ENCODE data around the gene RWDD2A.
"Not testable (repeated sequence)": the region's sequence is repeated elsewhere in the genome, so short reads cannot be mapped to it uniquely, and the experiment has no call there.

Gene RWDD2A

DNA sequence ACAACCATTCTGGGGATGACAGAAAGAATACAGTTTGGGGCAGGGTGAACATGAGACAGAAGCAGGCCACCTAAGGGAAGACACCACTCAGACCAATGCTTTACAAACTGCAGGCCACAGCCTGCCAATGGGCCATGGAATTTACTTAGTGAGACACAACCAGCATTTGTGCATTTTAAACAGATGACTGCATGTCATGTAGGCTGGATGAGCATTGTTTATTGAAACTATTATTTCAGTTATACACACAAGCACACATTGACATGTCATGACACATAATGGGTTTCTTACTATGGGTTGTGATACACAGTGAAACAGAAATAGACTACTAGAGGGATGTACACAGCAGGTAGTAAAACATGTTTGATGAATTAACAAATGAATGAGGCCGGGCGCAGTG lies 8.1 kb upstream of the RWDD2A start:
- no peaks in the 10 kb centered on the region for H4K20me1 ChIP-seq (ENCODE audit: insufficient read depth, low read length)
- TF ChIP-seq, protein P1, sequence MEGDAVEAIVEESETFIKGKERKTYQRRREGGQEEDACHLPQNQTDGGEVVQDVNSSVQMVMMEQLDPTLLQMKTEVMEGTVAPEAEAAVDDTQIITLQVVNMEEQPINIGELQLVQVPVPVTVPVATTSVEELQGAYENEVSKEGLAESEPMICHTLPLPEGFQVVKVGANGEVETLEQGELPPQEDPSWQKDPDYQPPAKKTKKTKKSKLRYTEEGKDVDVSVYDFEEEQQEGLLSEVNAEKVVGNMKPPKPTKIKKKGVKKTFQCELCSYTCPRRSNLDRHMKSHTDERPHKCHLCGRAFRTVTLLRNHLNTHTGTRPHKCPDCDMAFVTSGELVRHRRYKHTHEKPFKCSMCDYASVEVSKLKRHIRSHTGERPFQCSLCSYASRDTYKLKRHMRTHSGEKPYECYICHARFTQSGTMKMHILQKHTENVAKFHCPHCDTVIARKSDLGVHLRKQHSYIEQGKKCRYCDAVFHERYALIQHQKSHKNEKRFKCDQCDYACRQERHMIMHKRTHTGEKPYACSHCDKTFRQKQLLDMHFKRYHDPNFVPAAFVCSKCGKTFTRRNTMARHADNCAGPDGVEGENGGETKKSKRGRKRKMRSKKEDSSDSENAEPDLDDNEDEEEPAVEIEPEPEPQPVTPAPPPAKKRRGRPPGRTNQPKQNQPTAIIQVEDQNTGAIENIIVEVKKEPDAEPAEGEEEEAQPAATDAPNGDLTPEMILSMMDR (IDR thresholded peaks at IDR 0.05; ENCODE audit: borderline replicate concordance, extremely low read depth, low read length, poor library complexity, severe bottlenecking): no peak
- TF ChIP-seq EZH2 (IDR thresholded peaks at IDR 0.05; ENCODE audit: borderline replicate concordance, low read depth, low read length, severe bottlenecking): no peak
- H2AFZ ChIP-seq (ENCODE audit: low read depth, low read length): no peak overlapping the region
- H3K27ac ChIP-seq (ENCODE audit: low read length): no peak overlapping the region
- H3K4me3 ChIP-seq (ENCODE audit: low read depth in 1 of 2, low read length in 2 of 2): no peak overlapping the region
- H3K27me3 ChIP-seq (ENCODE audit: insufficient read depth, low read length, poor library complexity): no peaks in the 10 kb centered on the region
- H3K9ac ChIP-seq (ENCODE audit: low read depth, low read length): no peak overlapping the region
- no peaks in the 10 kb centered on the region; the same call in 1 of the 2 replicates for H3K4me1 ChIP-seq (ENCODE audit: insufficient read depth, low read length)
- H3K9me3 ChIP-seq (ENCODE audit: insufficient read depth, low read length, severe bottlenecking): no peaks in the 10 kb centered on the region
- H3K79me2 ChIP-seq (ENCODE audit: insufficient read depth, low read length): no peaks in the 10 kb centered on the region; the same call in 1 of the 2 replicates
- DNase-seq (no peak), ATAC-seq (ENCODE audit: insufficient read depth, low read depth) (no peak)
- H3K36me3 ChIP-seq (ENCODE audit: insufficient read depth, low read length): peaks cover 74% of the 10 kb centered on the region
- no peak overlapping the region for H3K4me2 ChIP-seq (ENCODE audit: insufficient read depth, low read length)

- no peaks in the 10 kb centered on the region for H3K9me3 ChIP-seq (ENCODE audit: insufficient read depth, low read length, severe bottlenecking)
- H3K79me2 ChIP-seq (ENCODE audit: insufficient read depth, low read length): peaks cover 19% of the 10 kb centered on the region
- peaks cover 20% of the 10 kb centered on the region for H3K4me1 ChIP-seq (ENCODE audit: insufficient read depth, low read length)
- TF ChIP-seq, protein P1 (IDR thresholded peaks at IDR 0.05; ENCODE audit: borderline replicate concordance, extremely low read depth, low read length, poor library complexity, severe bottlenecking): no peak
- no peak for TF ChIP-seq EZH2 (IDR thresholded peaks at IDR 0.05; ENCODE audit: borderline replicate concordance, low read depth, low read length, severe bottlenecking)
- H3K27me3 ChIP-seq (ENCODE audit: insufficient read depth, low read length, poor library complexity): no peaks in the 10 kb centered on the region
- no peak overlapping the region for H3K27ac ChIP-seq (ENCODE audit: low read length)
- no peak overlapping the region for H3K4me2 ChIP-seq (ENCODE audit: insufficient read depth, low read length)
- no peaks in the 10 kb centered on the region for H4K20me1 ChIP-seq (ENCODE audit: insufficient read depth, low read length)
- no peak overlapping the region for H3K9ac ChIP-seq (ENCODE audit: low read depth, low read length)
- no peak overlapping the region for H2AFZ ChIP-seq (ENCODE audit: low read depth, low read length)
- peaks cover 44% of the 10 kb centered on the region for H3K36me3 ChIP-seq (ENCODE audit: insufficient read depth, low read length)
- ATAC-seq (ENCODE audit: insufficient read depth, low read depth): no peak
- DNase-seq: no peak
- H3K4me3 ChIP-seq (ENCODE audit: low read depth in 1 of 2, low read length in 2 of 2): no peak overlapping the region
Observed at GRCh38 chr6:83188501-83188900, 4.7 kb upstream of the RWDD2A start.

GRCh38 chr6:83190626-83191025 lies 2.5 kb upstream of the RWDD2A start:
- H3K27ac ChIP-seq (ENCODE audit: low read length): no peak overlapping the region
- no peak overlapping the region for H3K9ac ChIP-seq (ENCODE audit: low read depth, low read length)
- ATAC-seq (ENCODE audit: insufficient read depth, low read depth): no peak
- TF ChIP-seq, protein P1 (IDR thresholded peaks at IDR 0.05; ENCODE audit: borderline replicate concordance, extremely low read depth, low read length, poor library complexity, severe bottlenecking): no peak
- TF ChIP-seq EZH2 (IDR thresholded peaks at IDR 0.05; ENCODE audit: borderline replicate concordance, low read depth, low read length, severe bottlenecking): no peak
- H3K4me1 ChIP-seq (ENCODE audit: insufficient read depth, low read length): peaks cover 34% of the 10 kb centered on the region
- peak overlapping the region; percentile 29; the same call in 1 of the 2 replicates for H3K4me2 ChIP-seq (ENCODE audit: insufficient read depth, low read length)
- peaks cover 33% of the 10 kb centered on the region for H3K36me3 ChIP-seq (ENCODE audit: insufficient read depth, low read length)
- H4K20me1 ChIP-seq (ENCODE audit: insufficient read depth, low read length): no peaks in the 10 kb centered on the region
- H3K9me3 ChIP-seq (ENCODE audit: insufficient read depth, low read length, severe bottlenecking): no peaks in the 10 kb centered on the region
- no peak for DNase-seq
- peaks cover 19% of the 10 kb centered on the region for H3K79me2 ChIP-seq (ENCODE audit: insufficient read depth, low read length)
- H3K4me3 ChIP-seq (ENCODE audit: low read depth in 1 of 2, low read length in 2 of 2): no peak overlapping the region
- H3K27me3 ChIP-seq (ENCODE audit: insufficient read depth, low read length, poor library complexity): no peaks in the 10 kb centered on the region
- H2AFZ ChIP-seq (ENCODE audit: low read depth, low read length): no peak overlapping the region

DNA sequence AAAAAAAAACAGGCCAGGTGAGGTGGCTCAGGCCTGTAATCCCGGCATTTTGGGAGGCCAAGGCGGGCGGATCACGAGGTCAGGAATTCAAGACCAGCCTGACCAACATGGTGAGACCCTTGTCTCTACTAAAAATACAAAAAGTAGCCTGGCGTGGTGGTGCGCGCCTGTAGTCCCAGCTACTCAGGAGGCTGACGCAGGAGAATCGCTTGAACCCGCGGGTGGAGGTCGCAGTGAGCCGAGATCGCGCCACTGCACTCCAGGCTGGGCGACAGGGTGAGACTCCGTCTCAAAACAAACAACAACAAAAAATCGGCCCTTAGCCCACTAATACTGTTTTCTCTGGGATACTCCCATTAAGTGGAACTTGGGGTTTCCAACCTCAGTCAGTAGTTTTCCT lies 1.2 kb upstream of the RWDD2A start:
- not testable (repeated sequence) for H4K20me1 ChIP-seq (ENCODE audit: insufficient read depth, low read length); DNase-seq; H3K9me3 ChIP-seq (ENCODE audit: insufficient read depth, low read length, severe bottlenecking); H3K27me3 ChIP-seq (ENCODE audit: insufficient read depth, low read length, poor library complexity); ATAC-seq (ENCODE audit: insufficient read depth, low read depth); H3K27ac ChIP-seq (ENCODE audit: low read length)
- peak overlapping the region; percentile 74 to 88; a peak in 3 of 4 replicates for H3K4me3 ChIP-seq (ENCODE audit: low read depth in 1 of 2, low read length in 2 of 2)
- peaks cover 34% of the 10 kb centered on the region for H3K4me1 ChIP-seq (ENCODE audit: insufficient read depth, low read length)
- H3K36me3 ChIP-seq (ENCODE audit: insufficient read depth, low read length): peaks cover 29% of the 10 kb centered on the region
- H3K9ac ChIP-seq (ENCODE audit: low read depth, low read length): peak overlapping the region; percentile 86
- peaks cover 19% of the 10 kb centered on the region for H3K79me2 ChIP-seq (ENCODE audit: insufficient read depth, low read length)
- H2AFZ ChIP-seq (ENCODE audit: low read depth, low read length): peak overlapping the region; percentile 92
- peak overlapping the region; percentile 93 for H3K4me2 ChIP-seq (ENCODE audit: insufficient read depth, low read length)
